G401 (cell line): ENCODE data around the gene XK. TPM values are rescaled to one million over a fixed set of nuclear protein-coding genes. Genes with fewer than 3 reads are reported as not detected.

Source experiments
- DNase-seq: peaks from one replicate; pipeline ENCODE4 v3.0.0-alpha.2; 2015; ENCODE audit warnings: low spot score
- in situ Hi-C: cut with HindIII; loops from 2 replicates; pipeline ENCODE4 v1.10.0; 2016; ENCODE audit warnings: low sequenced_read_pairs, mixed read lengths
- total RNA-seq: library from RNA; depleted of rRNA; stranded (reverse); fragments of >200 nt; shearing (Covaris generic); gene quantifications from 2 replicates; pipeline ENCODE4 v1.2.3, GENCODE V29; 2014

The XK gene
- total RNA-seq, 1 experiment from 2014 or later, result not detected

DNA sequence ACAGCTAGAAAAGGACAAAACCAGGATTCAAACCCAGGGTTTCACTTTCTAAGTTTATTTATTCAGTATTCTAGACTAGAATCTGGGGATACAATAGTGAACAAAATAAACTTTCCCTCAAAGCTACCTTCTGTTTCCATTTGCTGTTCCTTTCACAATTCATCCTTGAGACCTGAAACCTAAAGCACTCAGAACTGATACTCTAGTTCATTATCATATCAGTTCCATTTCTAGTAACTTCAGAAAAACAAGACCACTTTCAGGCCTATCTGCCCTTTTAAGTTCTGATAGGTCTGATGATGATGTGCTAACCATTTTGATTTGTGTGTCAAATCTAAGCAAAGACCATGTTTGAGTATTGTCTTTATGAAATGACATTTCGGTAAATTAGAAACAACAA, 7.8 kb upstream of the XK start:
- DNase-seq, result no peak
- in situ Hi-C loops, result no loop called here

DNA sequence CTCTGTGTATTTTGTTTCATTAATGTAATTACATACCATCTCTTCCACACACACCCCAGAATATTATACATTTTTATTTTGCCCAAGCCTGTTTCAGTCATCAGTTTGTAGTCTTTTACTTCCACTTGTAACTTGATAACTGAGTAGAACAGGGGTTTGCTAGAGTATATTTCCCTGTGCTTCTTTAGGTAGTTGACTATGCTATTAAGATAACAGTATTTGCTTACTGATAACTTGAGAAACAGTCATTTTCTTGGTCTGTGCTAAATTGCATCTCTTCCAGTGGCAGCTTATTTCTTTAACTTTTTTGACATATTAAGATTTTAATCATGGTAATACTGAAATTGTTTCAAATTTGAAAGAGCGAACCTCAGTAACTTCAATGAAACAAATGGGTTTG, 7.0 kb upstream of the XK start:
- in situ Hi-C loops, result no loop called here
- DNase-seq, result no peak

DNA sequence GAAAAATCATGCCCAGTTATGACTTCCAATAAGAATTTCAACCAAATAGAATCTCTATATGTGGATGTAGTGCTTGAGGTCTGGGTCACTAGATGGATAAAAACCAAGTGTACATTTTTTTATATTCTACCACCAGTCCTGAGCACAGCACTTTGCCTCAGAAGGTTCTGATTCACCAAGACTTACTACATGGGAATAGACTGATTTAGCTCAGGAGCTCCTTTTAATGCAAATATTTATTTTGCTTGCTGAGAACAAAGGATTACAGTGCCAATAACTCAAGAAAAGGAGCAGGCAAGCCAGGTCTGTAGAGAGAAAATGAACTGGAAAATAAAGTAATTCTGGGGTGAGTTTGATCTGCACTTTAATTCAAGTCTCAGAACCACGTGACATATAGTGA, 6.4 kb upstream of the XK start:
- in situ Hi-C loops, result no loop called here
- DNase-seq, result no peak

DNA sequence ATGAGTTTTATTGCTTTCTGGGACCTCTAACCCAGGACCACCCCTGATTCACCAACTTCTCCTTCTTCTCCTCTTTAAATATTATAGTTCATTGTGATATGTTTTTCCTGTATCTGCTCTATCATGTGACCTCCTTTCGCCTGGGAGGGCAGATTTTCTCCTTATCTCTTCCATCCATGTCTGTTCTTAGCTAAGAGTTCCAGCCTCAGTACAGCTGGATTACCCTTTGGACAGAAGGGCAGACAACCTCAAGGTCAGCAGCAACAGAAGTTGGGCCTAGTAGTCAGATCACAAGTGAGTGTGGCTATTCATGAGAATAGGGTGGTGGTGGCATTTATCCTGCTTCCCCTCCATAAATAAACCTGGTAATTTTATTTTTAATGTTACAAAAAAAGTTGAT, 5.7 kb upstream of the XK start:
- DNase-seq, result no peak
- in situ Hi-C loops, result no loop called here

DNA sequence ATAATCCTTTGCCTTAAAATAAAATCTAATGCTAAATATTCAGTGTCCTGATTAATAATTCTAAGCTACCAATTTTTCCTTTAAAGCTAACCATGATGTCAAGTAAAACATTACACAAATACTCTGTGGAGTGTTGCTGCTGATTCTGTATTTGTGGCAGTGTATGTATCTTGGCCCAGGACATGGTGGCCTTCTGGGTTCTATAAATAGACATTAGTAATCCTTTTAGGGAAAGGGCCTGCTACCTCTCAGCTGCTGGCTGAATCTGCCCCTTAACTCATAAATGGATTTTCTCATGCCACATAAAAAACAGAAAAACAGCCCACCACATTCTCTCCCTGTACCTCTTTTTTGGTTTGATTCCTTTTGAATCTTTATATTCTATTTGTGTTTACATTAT, 1.2 kb upstream of the XK start:
- peak; percentile 70 for DNase-seq
- in situ Hi-C loops, result no loop called here

DNA sequence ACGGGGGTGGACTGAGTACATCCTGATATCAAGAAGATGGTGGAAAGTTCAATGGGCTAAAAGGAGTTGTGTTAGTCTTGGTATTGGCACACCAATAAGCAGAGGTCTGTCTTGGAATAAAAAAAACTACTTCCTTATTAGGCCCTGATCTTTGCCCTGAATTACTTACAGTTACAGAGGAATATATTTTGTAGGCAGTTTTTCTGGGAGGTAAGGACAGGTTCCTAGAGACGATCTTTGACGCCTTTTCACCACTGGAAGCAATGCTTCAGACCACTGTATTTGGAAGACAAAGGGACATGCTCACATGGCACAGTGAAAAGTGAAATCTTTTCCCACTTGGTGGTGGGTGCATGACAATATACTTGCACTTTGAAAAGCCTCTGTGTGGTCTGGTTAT, 618 bp upstream of the XK start:
- DNase-seq, result peak; percentile 24

DNA sequence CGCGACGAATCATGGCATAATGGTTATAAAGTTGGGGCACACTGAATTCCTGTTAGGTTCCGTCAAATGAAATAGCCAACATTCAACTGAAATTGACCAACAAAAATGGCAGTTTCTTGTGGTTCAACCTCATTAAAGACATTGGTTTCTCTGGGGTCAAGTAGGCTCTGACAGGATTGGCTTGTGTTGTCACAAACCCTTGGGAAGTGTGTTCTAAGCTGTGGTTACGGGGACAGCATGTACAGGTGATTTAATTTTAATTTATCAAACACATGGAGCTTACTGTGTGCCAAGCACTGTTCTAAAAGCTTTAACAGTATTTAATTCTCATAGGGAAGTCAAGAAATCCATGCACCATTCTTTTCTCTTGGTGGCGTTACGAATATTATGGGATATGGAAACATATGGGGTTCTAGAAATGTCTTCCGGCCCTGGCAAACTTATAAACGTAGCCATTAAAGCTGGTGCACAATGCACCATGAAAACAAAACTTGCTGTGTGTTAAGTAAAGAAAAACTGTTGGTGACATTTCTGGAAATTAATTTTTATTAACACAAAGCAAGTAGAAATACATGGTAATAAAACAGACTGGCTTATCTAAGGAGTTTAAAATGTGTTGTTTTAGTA, 891 bp downstream of the XK start:
- in situ Hi-C loops, result no loop called here
- DNase-seq, result peak; percentile 45

More for the DNA sequence above, 618 bp upstream of the XK start:
- in situ Hi-C loops, result no loop called here

DNA sequence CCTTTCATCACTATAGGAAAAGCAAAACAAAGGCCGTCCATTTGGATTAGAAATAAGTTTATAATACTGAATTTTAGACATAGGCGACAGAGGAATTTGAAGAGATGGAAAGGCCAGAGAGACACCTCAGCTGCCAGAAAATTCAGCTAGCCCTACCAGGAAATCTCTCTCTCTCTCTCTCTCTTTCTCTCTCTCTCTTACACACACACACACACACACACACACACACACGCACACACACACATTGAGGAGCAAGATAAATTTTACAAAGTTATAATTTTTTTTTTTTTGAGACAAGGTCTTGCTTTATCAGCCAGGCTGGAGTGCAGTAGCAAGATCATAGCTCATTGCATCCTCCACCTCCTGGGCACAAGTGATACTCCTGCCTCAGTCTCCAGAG, 1.4 kb downstream of the XK start:
- DNase-seq, result no peak
- in situ Hi-C loops, result no loop called here

DNA sequence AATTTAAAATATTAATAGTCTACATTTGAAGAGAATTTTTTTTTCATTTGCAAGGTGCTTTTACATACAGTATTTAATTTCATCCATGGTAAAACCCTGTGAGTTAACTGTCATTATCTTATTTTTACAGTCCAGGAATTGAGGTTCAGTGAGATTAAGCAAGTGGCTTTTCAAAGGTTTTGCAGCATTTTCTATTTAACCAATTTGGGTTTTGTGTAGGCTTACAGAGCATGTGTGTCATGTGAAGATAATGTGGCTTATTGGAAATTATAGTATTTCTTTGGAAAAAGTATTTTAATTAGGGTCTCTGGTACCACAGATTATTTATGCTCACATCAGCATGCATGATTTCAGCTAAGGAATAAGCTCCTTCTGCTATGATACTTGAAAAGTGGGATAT, 4.5 kb downstream of the XK start:
- in situ Hi-C loops, result no loop called here
- DNase-seq, result no peak

DNA sequence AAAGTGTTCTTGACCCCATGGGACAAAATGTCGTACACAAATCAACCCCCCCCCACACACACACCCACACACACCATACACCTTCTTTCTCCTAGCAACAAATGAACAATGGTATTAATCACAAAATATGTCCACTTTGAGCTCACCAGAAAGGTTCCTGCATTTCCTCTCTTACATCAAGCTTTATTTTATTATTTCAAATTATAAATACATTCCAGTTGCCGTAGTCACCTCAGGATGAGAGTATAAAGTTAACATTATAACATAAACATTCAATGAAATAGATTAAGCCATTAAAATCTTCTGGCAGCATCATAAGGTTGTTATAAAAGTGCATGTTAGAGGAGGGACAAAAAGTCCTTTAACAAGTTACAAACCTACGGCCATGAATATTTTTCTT, 7.3 kb downstream of the XK start:
- DNase-seq, result no peak
- in situ Hi-C loops, result no loop called here

DNA sequence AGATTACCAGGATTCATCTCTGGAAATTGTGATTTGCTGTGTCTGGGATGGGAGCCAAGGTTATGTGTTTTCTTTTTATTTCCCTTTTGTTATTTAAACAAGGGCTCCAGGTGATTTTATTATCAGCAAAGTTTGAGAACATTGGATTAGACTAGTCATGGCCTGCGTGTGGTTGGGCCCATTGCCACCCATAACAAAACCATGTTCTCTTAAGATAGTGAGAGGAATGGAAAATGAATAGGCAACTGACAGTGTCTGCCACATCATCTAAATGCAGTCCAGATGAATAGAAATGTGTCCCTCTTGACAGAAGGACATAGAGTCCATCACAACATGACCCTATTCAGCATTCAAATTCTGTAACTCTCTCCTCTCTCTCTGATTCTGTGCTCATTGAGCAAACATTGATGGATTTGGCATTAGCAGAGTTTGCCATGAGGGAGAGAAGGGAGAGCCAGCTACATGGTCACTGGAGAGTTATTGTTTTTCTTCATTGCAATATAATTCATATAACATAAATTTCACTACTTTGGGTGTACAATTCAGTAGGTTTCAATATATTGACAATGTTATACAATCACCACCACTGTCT, 11.7 kb downstream of the XK start:
- no peak for DNase-seq
- in situ Hi-C loops, result no loop called here

DNA sequence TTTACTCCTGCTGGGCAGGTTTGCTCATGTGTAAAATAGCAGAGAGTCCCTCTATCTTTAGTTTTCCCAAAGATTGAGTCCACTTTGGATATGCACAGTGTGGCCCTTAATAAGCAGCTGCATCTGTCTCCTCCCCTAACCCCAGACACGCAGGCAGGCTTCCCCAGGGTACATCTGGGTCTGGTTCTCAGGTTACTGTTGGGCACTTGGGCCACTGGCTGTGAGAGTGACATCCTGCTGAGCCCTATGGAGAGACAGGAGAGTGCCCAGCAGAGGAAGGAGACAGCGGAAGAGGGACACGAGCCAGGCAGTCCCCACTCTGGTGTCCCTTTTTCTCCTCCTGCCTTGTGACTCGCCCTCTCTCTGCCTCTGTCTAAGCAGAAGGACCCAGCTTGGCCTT, 16.0 kb downstream of the XK start:
- DNase-seq, result no peak

DNA sequence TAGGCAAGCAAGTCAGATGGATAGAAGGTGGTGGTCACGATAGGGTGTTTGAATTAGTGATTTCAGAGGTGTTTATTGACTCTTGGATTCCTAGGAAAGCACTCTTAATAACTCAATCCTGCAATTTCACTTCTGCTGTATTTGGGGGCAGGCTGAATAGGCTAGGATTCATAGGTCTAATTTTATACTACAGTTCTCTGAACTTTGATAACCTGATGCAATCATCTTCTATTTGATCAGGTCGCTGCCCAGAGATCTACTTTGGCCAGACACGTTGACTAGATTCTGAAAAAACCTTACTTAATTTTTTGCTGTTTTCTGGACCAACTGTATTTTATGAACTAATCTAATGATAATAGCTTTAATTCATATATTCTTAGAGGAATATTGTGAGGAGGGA, 26.4 kb downstream of the XK start:
- DNase-seq, result no peak
- in situ Hi-C loops, result no loop called here

More for the DNA sequence above, 16.0 kb downstream of the XK start:
- in situ Hi-C loops, result no loop called here

DNA sequence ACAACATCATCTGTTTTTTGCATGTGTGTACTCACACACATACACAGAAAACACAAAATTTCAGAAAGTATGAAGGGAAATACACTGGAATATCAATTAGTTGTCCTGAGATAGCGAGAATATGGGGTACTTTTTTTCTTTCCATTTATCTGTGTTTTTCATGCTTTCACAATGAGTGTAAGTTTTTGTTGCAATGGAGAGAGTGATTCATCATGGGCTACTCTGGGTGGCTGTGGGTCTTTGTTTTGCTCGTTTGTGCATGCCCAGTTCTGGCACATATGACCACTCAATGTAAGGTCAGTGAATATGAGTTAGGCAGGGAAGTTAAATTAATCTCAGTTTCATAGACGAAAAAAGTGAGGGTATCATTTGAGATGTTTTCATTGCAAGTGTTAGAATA, 26.9 kb downstream of the XK start:
- DNase-seq, result no peak
- in situ Hi-C loops, result no loop called here

DNA sequence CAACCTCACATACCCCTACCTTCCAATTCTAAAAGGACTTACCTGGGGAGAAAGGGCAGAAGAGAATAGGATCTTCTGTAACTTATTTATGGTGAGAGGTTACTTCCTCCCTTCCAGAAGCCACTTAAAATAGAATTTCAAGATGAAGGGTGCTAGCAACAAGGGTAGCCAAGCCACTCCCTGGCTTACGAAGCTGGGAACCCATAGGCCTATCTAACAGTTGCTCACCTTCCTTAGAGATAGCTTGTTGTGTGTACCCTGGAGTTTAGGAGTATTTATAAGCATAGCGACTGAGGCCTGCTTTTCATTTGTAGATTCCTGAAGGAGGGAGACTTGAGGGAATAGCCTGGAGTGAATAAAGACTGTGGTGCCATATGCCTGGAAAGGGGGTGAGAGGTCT, 28.9 kb downstream of the XK start:
- in situ Hi-C loops, result no loop called here
- DNase-seq, result no peak

DNA sequence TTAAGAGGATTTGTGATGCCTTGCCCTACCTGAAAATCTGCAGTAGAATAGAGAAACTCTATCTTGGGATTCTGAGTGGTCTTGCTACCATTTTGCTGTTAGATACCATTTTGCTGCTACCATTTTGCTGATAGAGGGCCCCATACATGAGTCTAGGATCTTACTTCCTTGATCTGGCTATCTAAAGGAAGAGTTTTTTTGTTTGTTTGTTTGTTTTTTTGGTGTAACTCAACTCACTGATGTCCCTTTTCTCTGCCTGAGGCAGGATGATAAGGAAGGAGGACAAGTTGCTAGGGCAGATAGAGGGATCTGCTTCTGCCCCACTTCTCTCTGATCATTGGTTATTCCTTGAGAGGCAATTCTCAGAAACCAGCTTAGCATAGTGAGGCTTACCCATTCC, 31.0 kb downstream of the XK start:
- DNase-seq, result no peak
- in situ Hi-C loops, result no loop called here

DNA sequence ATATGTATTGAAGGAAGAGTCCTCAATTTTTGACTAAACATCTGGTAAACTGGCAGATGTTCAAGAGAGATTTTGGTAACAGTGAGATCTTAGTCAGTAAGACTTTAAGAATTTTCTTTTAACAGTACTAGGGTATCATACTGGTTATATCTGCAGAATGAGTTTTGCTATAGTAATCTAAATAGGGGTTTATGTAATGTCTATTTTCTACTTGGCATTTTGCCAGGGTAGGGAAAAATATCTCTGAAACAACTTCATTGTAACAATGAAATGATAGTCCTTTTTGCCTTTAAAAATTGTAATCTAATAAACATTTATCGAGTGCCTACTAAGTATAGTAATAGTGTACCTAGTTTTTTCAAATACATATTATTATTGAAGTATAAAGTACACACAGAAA, 32.1 kb downstream of the XK start:
- in situ Hi-C loops, result no loop called here
- no peak for DNase-seq

DNA sequence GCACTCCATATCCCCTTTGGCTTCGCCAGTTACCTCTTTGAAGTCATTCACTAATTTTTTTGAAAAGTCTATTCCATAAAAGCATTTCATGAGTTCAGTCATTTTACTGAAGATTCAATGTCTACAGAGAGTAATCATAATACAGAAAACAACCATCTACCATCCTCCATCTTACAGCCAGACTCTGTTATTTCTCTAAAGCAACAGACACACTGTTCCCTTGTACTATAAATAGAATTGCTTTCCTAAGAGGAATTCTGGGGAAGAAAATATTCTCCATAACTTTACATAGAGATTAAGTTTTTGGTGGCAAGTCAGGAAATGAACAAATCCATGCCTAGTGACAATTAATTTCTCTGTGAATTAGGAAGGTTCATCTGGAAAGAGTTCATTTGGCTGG, 37.0 kb downstream of the XK start:
- in situ Hi-C loops, result no loop called here
- DNase-seq, result peak; percentile 38

DNA sequence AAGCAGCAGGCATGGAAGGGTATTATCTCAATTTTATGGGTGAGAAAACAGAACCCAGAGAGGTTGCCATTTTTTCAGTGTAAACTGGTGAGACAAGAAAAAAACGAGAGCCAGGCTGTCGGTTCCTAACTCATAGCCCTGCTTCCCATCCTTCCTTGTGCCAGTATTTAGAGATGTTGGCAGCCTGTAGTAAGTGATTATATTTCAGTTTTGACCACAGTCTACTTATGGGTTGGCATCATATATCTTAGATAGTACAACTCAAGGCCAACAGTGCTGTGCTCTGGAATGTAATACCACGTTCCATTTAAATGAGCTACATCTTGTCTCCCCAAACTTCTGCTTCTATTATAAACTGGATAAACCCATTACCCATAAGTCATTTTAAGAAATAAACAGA, 40.8 kb downstream of the XK start:
- DNase-seq, result no peak
- in situ Hi-C loops, result no loop called here

DNA sequence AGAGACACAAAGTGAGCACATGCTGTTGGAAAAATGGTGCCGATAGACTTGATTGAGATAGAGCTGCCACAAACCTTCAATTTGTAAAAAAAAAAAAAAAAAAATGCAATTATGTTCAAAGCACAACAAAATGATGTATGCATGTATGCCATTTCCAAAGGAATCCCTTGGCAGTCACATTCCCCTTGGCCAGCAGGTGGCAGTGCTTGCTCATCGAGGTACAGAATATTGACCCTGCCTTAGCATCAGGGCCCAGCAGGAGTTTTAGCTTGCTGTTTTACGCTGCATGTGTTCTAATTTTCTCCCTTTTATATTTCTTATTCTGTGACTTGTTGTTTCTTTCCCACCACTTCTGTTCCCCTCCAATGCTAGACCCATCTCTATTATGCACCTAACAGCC, 59.8 kb downstream of the XK start:
- in situ Hi-C loops, result no loop called here
- DNase-seq, result peak; percentile 67

DNA sequence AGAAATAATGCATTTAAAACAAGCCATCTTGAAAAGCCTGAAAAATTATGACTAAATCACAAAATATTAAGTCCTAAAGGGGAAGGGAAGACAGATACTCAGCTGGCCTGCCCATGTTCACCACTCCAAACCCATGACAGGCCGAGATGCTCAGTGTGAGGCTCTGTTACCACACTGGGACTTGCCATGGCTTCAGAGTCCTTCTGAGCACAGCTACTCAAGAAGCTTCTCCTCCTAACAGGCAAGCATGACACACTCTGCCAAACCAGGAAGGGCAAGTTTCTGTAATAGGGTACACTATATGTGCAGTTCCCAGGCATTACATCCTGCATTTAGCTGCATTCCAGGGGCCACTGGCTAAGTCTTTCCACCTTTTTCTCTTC, 60.2 kb downstream of the XK start:
- in situ Hi-C loops, result no loop called here
- peak; percentile 3 for DNase-seq
